Testis (tissue), 3 donors: Measurements from ENCODE around the gene PDHX. TPM values are rescaled to one million over a fixed set of nuclear protein-coding genes. Genes with fewer than 3 reads are reported as not detected.

ENCODE experiments used
- DNase-seq: peaks from one replicate; pipeline ENCODE4 v3.0.0-alpha.2; 2019
- H3K27ac ChIP-seq, 2 donors: fragments of 200-600 bp; sonication (generic); one replicate each; pipeline ENCODE4 v1.5.1; 2019
- H3K27me3 ChIP-seq: fragments of 200-600 bp; sonication (generic); one replicate; pipeline ENCODE4 v1.5.1; 2019
- H3K36me3 ChIP-seq: fragments of 200-600 bp; sonication (generic); one replicate; pipeline ENCODE4 v1.5.1; 2017; ENCODE audit warnings: low read depth; ENCODE audit errors: missing control alignments
- H3K4me1 ChIP-seq: fragments of 200-600 bp; sonication (generic); one replicate; pipeline ENCODE4 v1.5.1; 2019
- H3K4me3 ChIP-seq, 2 donors: fragments of 200-600 bp; sonication (generic); one replicate each; pipeline ENCODE4 v1.5.1; 2017 to 2019
- H3K9me3 ChIP-seq: fragments of 200-600 bp; sonication (generic); one replicate; pipeline ENCODE4 v1.5.1; 2017
- POLR2A ChIP-seq: fragments of 450-650 bp; IDR thresholded peaks from one replicate; pipeline ENCODE4 v1.6.1; 2017; ENCODE audit warnings: antibody characterized with exemption, mild to moderate bottlenecking, moderate library complexity
- WGBS, 2 donors: methylation state at CpG; one replicate each; pipeline ENCODE4 v1.1.5; 2018; 5-methylcytosine and 5-hydroxymethylcytosine counted together
- intact Hi-C: fragments of 100-400 bp; cut with DNase I; formaldehyde crosslinking; loops from one replicate; pipeline ENCODE4 v1.15.1; 2023; ENCODE audit warnings: low total_unique reads
- microRNA-seq, 2 donors: library from miRNA; unstranded; fragments of <30 nt; microRNA quantifications; one replicate each; pipeline ENCODE4, GENCODE V29; 2016; ENCODE audit warnings: borderline number of aligned reads in 2 of 2, borderline replicate concordance in 1 of 2
- polyA plus RNA-seq: library from polyadenylated mRNA; stranded (reverse); fragments of 350-450 nt; fragmentation: Illumina TruSeq; extraction: RNeasy Lipid Tissue Mini Kit (QIAGEN cat#74804); gene quantifications from one replicate; pipeline ENCODE4 v1.2.3, GENCODE V29; 2014; ENCODE audit warnings: low read depth, low replicate concordance; ENCODE audit not compliant: insufficient read depth
- small RNA-seq, 2 donors: library from RNA; depleted of rRNA; stranded (forward); fragments of <200 nt; gene quantifications; one replicate each; pipeline ENCODE3, GENCODE V24; 2016
- total RNA-seq, 2 donors: library from RNA; depleted of rRNA; stranded (reverse); fragments of >200 nt; gene quantifications; one replicate each; pipeline ENCODE4 v1.2.3, GENCODE V29; 2016
- TF ChIP-seq, protein P1 (sequence below), 3 experiments: fragments of 450-650 bp in 2 of 3; fragments of 200-600 bp in 1 of 3; sonication (generic) in 1 of 3; IDR thresholded peaks; one replicate each; pipeline ENCODE4 v1.5.1; 2016 to 2019; ENCODE audit warnings: antibody characterized with exemption in 3 of 3, mild to moderate bottlenecking in 2 of 3, moderate library complexity in 1 of 3

Gene PDHX
- total and polyA plus RNA-seq, 3 donors from 2014 or later, result 47.9 to 54.2 (median 53.5) TPM

DNA sequence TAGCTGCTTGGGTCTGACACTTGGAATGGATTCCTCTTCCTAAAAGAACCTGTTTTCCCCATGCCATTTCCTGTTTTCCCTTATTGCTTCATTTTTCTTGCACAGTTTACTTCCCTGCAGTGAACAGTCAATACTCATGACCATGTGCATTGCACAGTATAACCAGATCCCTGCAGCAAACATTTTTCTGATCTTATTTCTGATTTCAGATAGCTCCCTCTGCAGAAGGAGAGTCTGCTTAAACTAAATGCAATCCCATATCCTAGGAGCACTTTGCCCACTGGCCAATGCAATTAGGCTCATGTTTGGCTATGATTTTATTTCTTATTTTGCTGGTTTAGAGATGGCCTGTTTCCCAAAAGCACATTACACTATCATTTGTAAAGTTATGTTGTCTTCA is 125.8 kb downstream of the PDHX start:
- TF ChIP-seq POLR2A, result no peak
- TF ChIP-seq, protein P1, sequence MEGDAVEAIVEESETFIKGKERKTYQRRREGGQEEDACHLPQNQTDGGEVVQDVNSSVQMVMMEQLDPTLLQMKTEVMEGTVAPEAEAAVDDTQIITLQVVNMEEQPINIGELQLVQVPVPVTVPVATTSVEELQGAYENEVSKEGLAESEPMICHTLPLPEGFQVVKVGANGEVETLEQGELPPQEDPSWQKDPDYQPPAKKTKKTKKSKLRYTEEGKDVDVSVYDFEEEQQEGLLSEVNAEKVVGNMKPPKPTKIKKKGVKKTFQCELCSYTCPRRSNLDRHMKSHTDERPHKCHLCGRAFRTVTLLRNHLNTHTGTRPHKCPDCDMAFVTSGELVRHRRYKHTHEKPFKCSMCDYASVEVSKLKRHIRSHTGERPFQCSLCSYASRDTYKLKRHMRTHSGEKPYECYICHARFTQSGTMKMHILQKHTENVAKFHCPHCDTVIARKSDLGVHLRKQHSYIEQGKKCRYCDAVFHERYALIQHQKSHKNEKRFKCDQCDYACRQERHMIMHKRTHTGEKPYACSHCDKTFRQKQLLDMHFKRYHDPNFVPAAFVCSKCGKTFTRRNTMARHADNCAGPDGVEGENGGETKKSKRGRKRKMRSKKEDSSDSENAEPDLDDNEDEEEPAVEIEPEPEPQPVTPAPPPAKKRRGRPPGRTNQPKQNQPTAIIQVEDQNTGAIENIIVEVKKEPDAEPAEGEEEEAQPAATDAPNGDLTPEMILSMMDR (IDR thresholded peaks at IDR 0.05), result no peak
- H3K36me3 ChIP-seq, result no peaks in the 10 kb centered on the region
- intact Hi-C loops, result no loop called here
- H3K9me3 ChIP-seq, result no peaks in the 10 kb centered on the region
- H3K4me3 ChIP-seq, result no peak overlapping the region
- no peaks in the 10 kb centered on the region for H3K27me3 ChIP-seq
- no peaks in the 10 kb centered on the region for H3K4me1 ChIP-seq
- no peak overlapping the region for H3K27ac ChIP-seq
- no peak for DNase-seq

DNA sequence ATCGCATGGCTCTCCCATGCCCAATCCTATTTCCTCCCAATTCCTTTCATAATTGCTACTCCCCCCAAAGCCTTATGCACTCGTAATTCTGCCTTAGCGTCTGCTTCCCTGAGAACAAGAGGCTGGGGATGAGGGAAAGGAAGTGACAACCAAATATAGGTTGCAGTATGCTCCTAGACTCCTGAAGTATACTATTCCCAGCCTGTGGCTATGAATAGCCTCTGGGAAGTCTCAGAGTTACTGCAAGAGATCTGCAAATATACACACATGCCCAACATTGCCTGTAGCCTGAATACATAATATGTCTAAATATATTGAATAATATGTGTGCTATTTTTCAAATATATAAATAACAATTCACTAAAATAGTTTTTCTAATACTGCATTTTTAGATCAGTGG is 126.5 kb downstream of the PDHX start:
- Histone ChIP-seq H3K4me1 (no peaks in the 10 kb centered on the region), H3K36me3 (no peaks in the 10 kb centered on the region), H3K4me3 (no peak overlapping the region), H3K9me3 (no peaks in the 10 kb centered on the region), H3K27ac (no peak overlapping the region), H3K27me3 (no peaks in the 10 kb centered on the region)
- 55 to 70% methylated on average over 3 of the region's 3 CpGs for WGBS, 2 donors
- DNase-seq, result no peak
- TF ChIP-seq POLR2A, result no peak
- TF ChIP-seq, protein P1 (IDR thresholded peaks at IDR 0.05), result no peak
- intact Hi-C loops, result no loop called here

DNA sequence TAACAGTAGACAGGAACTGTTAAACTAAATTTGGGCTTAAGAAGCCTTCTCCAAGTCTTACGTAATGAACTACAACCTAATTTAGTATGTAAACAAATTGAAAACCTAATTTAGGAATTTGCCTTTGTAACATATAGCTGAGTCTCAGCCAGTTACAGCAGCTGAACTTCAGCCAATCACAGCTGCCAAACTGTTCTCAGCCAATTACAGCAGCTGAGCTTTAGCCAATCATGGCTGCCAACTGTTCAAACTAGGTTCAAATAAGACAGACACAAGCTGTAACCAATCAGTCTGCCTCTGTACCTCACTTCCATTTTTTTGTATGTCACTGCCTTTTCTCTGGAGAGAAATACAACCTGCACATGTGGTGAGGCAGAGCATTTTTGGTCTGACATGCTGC is 127.5 kb downstream of the PDHX start:
- Histone ChIP-seq H3K27ac (no peak overlapping the region), H3K9me3 (no peaks in the 10 kb centered on the region), H3K4me3 (no peak overlapping the region), H3K27me3 (no peaks in the 10 kb centered on the region), H3K36me3 (no peaks in the 10 kb centered on the region), H3K4me1 (no peaks in the 10 kb centered on the region)
- intact Hi-C loops, result no loop called here
- TF ChIP-seq, protein P1 (IDR thresholded peaks at IDR 0.05), result no peak
- TF ChIP-seq POLR2A, result no peak
- WGBS, 2 donors, result 59 to 63% methylated on average over 1 of the region's 1 CpG
- peak; percentile 23 for DNase-seq

DNA sequence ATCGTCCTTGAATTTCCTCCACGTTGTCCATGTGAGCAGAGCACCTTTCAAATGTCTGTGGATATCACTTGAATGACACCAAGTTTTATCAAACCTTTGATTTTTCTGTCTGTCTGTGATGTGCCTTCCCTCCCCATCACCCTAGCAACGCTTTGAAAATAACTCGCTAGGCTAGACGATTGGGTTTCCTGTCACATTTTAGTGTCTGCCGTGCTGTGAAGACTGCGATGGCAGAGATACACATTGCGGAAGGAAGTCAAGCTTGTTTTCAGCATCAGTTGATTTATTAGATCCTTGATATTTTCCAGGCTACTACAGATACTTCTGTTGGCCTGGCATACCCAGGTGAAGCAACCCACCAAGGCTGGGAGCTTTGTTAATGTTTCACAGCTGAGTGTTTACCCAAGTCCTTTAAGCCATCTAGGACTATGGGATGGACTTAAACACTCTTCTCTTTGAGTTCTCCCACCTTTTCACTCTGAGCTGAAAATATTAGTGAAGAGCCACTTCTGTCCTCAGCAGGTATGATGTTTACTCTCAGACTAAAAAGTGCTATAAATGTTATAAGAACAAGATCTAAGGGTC is 128.9 kb downstream of the PDHX start:
- Histone ChIP-seq H3K27me3 (no peaks in the 10 kb centered on the region), H3K4me3 (no peak overlapping the region), H3K4me1 (no peaks in the 10 kb centered on the region), H3K9me3 (no peaks in the 10 kb centered on the region), H3K36me3 (no peaks in the 10 kb centered on the region), H3K27ac (no peak overlapping the region)
- intact Hi-C loops, result no loop called here
- WGBS, 2 donors, result 54 to 65% methylated on average over 8 of the region's 8 CpGs
- TF ChIP-seq POLR2A, result no peak
- TF ChIP-seq, protein P1 (IDR thresholded peaks at IDR 0.05), result no peak
- no peak for DNase-seq

Small RNA genes within 50 kb of the gene (microRNA-seq; reads per million reads assigned to microRNA genes)
- 4.8 to 11.1 reads per million in 2 donors for gene MIR1343

Small RNA genes within 50 kb of the gene (small RNA-seq; reads per million reads assigned to genes)
- gene MIR1343, result 0 to 0.27 reads per million in 2 donors

Other genes starting within 250 kb of the PDHX start
- 10 to 100 TPM; 20.2 to 28.9 TPM for gene APIP, start 239 bp upstream of the PDHX start, total RNA-seq
- 27.7 TPM for gene APIP, start 239 bp upstream of the PDHX start, polyA plus RNA-seq
- gene CD44, start 222.6 kb downstream of the PDHX start, total RNA-seq, result 10 to 100 TPM in 1 of 2 donors, 1 to 10 TPM in 1; 4.0 to 13.4 TPM
- 44.5 TPM for gene CD44, start 222.6 kb downstream of the PDHX start, polyA plus RNA-seq